ENCODE data around the gene B3GALNT2.
"Not testable (repeated sequence)": the region's sequence is repeated elsewhere in the genome, so short reads cannot be mapped to it uniquely, and the experiment has no call there.

B3GALNT2 gene

DNA sequence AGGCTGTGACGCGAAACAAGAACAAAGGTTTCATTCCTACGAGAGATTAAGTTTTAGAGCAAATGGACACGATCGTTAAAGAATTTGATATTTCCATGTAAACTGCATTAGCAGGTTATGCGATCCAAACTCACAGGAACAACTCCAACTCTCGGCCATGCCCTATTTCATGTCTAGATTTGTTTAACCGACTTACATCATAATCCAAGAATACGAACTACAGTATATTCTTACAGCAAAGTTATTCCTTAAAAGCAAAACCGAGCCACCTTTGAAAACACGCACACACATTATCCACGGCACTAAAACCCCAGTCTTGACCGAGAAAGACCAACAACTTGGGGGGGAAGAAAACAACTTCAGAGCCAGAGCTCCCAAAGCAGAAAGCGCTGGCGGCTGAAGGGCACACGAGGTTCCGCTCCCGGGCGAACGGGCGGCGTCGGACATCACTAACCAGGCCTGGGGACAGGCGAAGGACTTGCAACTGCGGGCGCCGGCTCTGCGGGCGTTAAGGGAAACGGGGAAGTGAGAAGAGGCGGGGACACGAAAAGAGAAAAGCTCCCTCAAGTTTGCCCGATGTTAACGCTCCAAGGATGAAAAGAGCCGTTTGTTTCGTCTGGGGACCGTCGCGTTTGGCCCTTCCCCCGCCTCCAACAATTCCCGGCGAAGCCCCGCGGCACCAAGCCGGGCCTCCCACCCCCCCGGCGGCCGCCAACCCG is 690 bp downstream of the B3GALNT2 start:
- DNase-seq = no peak

DNA sequence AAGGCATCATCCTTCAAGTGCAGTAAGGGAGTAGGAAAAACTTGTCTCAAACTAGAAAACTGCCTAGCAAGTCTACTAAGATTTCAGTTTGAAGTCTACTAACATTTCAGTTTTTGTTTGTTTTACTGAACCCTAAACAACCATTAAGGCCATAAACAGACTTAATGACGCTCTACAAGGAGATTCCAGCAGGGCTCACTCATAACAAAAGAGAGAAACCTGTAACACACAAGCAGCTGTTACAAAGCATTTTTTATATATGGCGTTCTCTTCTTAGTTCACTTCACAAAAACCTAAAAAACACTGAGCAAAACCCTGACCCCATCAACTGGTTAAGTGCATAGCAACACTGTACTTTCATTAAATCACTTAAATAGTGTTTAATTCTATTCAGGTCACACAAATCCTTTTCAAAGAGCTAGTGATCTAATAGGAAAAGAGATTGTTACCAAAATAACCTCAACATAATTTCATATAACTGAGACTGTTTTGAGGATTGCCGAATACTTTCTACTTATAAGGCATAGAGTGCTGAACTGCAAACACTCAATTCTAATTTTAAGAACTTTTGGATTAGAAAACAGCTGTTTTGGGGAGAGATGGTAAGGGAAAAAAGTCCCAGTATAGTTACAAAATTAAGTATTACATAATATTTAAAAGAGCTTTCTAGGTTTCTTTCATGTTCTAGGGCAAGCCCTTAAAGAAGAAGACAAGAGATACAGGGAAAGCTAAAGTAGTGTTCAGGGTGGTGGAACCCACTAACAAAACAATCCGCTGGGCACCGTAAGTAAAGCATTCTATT is 1.4 kb downstream of the B3GALNT2 start:
- DNase-seq = no peak

- no peak for DNase-seq
These were observed 3.2 kb downstream of the B3GALNT2 start for GRCh38 chr1:235500971-235501540.

DNA sequence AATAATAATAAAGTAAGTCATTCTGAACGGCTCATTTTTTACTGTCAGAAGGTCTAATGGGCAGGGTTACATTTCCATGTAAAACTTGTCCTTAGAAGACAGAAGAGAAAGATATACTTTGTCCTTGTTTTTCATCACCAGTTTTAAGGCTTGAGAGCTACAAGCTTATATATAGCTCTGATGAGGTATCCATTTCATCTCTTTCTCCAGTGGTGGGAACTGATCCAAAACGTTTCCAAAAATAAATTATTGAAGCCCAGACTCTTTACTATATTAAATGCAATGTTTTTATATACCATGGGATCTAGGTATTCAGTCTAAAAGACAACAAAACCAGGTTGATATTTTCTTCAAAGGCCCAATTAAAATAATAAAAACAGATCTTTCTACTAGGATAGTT is 8.7 kb downstream of the B3GALNT2 start:
- no peak for DNase-seq

GRCh38 chr1:235495030-235495429 is 9.2 kb downstream of the B3GALNT2 start:
- no peak for DNase-seq

GRCh38 chr1:235494531-235494930 is 9.7 kb downstream of the B3GALNT2 start:
- no peak for DNase-seq

DNA sequence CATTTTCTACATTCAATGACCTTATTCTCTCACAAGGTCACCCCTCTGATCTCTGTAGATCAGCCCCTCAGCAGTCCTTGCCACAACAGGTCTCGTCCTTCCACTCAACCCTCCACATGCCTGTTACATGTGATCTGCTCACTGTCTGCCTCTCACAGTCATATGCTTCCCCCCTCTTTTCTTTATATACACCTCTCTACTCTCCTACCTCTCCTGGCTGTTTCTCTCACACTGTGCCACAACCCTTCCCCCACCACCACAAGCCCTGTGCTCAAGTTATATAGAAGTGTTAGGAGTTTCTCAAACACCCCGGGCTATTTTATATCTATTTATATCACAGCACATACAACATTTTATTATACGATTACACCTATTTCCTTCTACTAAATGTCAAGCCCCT is 12.6 kb downstream of the B3GALNT2 start:
- no peak for DNase-seq

DNA sequence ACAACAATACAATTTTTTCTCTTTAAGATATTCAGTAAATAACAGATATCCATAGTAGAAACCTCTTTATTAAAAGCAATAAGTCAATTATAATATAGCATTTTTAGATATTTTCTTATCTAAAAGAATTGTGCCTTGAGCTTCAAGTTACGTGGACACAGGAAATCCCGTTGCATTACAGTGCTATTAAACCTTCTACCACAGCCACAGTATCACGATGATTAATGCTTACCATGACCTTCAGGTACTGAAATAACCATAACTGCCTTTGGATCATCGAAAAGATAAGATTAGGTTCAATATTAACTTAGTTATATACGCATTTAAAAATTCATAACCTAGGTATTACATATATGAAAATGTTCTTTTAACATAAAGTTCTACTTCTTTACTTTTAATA is 17.9 kb downstream of the B3GALNT2 start:
- DNase-seq = no peak

DNA sequence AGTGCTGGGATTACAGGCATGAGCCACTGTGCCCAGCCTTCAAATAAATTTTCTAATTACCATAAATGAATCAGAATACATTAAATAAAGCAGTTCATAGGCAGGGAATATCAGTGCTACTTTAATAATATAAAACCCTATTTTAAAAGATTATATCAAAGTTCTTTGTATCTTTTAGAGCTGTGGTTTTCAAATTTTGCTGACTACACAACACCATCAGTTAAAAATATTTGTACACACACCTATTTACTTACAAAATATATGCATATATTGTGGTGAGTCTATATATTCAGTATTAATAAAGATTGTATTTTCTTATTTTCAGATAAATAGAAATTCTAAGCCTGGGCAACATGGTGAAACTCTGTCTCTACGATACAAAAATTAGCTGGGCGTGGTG is 18.7 kb downstream of the B3GALNT2 start:
- DNase-seq = no peak

- no peak for DNase-seq
These were observed 21.2 kb downstream of the B3GALNT2 start for GRCh38 chr1:235483090-235483489.

DNA sequence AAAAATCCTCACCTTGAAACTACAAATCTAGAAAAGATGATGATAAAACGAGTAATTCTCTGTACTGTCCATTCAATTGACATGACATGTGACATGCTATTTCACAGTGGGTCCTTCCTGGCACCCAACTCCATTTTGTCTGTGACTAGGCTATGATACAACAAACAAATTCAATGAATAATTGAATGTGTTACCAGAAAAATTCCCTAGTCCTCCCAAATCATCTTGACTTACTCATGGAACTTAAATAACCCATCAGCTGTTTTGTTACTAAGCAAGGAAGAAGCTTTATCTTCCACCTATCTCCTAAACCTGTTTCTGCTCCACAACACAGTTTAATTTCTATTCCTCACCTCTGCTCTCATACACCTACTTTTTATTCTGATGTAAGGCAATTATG is 30.4 kb downstream of the B3GALNT2 start:
- no peak for DNase-seq

- no peak for DNase-seq
These were observed 33.4 kb downstream of the B3GALNT2 start for GRCh38 chr1:235470741-235471439.

DNA sequence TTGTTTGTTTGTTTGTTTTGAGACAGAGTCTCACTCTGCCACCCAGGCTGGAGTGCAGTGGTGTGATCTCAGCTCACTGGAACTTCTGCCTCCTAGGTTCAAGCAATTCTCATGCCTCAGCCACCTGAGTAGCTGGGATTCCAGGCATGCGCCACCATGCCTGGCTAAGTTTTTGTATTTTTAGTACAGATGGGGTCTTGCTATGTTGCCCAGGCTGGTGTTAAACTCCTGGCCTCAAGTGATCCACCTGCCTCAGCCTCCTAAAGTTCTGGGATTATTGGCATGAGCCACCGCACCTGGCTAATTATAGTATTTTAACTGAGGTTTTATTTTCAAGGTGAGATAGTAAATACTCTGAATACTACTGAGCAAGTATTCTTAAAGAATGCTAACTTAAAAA is 34.4 kb downstream of the B3GALNT2 start:
- not testable (repeated sequence) for DNase-seq

GRCh38 chr1:235468970-235469369 is 35.3 kb downstream of the B3GALNT2 start:
- DNase-seq = no peak

DNA sequence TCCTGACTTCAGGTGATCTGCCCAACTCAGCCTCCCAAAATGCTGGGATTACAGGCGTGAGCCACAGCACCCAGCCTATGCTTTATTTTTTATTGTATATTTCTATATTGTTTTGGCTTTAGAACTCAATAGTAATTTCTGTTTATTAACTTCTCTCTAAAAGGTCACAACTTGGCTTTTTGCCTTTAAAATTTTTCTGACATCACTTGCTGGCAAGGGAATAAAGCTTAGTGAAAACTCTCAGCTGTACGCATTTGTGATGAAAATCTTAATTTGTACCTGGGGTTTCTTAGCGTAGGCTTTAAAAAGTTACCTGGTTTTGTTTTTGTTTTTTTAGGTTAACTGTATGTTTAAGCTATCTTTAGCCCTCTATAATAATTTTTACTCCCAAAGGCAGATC is 36.2 kb downstream of the B3GALNT2 start:
- DNase-seq = no peak

DNA sequence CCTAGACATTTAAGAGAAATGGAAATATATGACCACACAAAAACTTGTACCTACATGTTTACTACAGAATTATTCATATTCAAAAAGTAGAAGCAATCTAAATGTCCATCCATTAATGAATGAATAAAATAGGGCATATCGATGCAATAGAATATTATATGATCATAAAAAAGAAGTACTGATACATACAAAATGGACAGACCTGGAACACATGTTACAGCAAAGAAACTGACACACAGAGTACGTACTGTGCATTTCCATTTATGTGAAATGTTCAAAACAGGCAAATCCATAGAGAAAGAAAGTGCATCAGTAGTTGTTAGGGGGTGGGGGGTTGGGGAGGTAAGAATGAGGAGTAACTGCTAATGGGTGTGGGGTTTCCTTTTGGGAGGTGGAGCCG is 39.2 kb downstream of the B3GALNT2 start:
- no peak for DNase-seq

DNA sequence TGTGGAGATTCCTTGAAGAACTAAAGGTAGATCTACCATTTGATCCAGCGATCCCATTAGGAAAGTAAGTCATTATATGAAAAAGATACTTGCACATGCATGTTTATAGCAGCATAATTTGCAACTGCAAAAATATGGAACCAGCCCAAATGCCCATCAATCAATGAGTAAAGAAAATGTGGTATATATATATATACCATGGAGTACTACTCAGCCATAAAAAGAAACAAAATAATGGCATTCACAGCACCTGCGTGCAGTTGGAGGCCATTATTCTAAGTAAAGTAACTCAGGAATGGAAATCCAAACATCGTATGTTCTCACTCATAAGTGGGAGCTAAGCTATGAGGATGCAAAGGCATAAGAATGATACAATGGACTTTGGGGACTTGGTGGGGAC is 41.4 kb downstream of the B3GALNT2 start:
- DNase-seq = not testable (repeated sequence)

DNA sequence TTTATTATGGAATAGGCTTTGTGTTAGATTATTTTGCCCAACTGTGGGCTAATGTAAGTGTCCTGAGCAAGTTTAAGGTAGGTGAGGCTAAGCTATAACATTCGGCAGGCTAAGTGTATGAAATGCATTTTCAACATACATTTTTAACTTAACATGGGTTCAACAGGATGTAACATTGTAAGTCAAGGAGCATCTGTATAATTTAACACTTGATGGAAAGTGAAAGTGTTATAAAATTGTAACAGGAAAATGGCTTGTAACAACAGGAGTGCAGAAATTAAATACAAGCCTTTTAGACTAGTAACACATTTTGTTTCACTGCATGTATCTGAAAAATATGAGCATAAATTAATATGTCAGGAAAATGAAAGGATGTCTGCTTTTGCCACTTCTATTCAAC is 42.3 kb downstream of the B3GALNT2 start:
- no peak for DNase-seq

GRCh38 chr1:235460770-235461169 is 43.5 kb downstream of the B3GALNT2 start:
- no peak for DNase-seq

- not testable (repeated sequence) for DNase-seq
These were observed 46.4 kb downstream of the B3GALNT2 start for GRCh38 chr1:235457856-235458255.

GRCh38 chr1:235455823-235456222 is 48.4 kb downstream of the B3GALNT2 start:
- DNase-seq = peak; percentile 72

GRCh38 chr1:235455097-235455496 is 49.2 kb downstream of the B3GALNT2 start:
- no peak for DNase-seq

DNA sequence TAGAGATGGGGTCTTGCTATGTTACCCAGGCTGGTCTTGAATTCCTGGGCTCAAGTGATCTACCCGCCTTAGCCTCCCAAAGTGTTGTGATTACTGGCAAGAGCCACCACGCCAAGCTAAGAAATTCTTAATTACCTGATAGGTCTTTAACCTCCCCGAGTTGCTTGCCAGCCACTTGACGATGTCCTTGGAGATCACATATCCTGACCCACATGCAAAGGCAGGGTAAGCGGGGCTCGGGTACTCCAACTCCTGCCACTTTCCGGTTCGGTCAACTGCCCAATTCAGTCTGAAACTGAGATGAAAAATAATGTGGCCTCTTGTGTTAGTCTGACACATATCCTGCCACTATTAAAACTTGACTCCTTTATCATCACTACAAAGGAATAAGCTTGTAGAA is 50.2 kb downstream of the B3GALNT2 start:
- DNase-seq = no peak
